Cardiac muscle cell (in vitro differentiated cells and primary cell): ENCODE results near the gene PRDX6. TPM values are rescaled to one million over a fixed set of nuclear protein-coding genes. Genes with fewer than 3 reads are reported as not detected.

Experiments used
- DNase-seq, 2 donors: peaks; one replicate each; pipeline versions ENCODE4 v3.0.0 to v3.0.0-alpha.2; 2010 to 2017; ENCODE audit warnings: low read depth in 1 of 2, low spot score in 1 of 2
- H3K27ac ChIP-seq: fragments of 200-600 bp; sonication (generic); 2 replicates; pipeline ENCODE4 v1.5.1; 2016
- H3K27me3 ChIP-seq: fragments of 200-600 bp; sonication (generic); 2 replicates; pipeline ENCODE4 v1.6.0; 2016; ENCODE audit warnings: control low read depth
- H3K36me3 ChIP-seq: fragments of 200-600 bp; sonication (generic); 2 replicates; pipeline ENCODE4 v1.5.1; 2016; ENCODE audit warnings: control low read depth
- H3K4me1 ChIP-seq: fragments of 200-600 bp; sonication (generic); 2 replicates; pipeline ENCODE4 v1.8.1; 2017; ENCODE audit warnings: low read depth, mild to moderate bottlenecking, mixed run types
- H3K4me3 ChIP-seq: fragments of 200-600 bp; sonication (generic); 2 replicates; pipeline ENCODE4 v1.5.1; 2016; ENCODE audit warnings: mild to moderate bottlenecking
- H3K9me3 ChIP-seq: fragments of 200-600 bp; sonication (generic); 2 replicates; pipeline ENCODE4 v1.5.1; 2017; ENCODE audit warnings: low read depth, mild to moderate bottlenecking, control low read depth
- CTCF ChIP-seq: IDR thresholded peaks from 2 replicates; pipeline ENCODE4 v1.5.1; 2012; ENCODE audit warnings: low read depth, mild to moderate bottlenecking, low read length
- polyA plus RNA-seq: library from polyadenylated mRNA; unstranded; fragments of >200 nt; fragmentation: Nextera tagmentation; extraction: Ambion mirVana; gene quantifications from 2 replicates; pipeline ENCODE4 v1.2.1, GENCODE V29; 2016
- total RNA-seq: library from RNA; depleted of rRNA; stranded (reverse); fragments of >200 nt; gene quantifications from 2 replicates; pipeline ENCODE4 v1.2.3, GENCODE V29; 2016

PRDX6 gene
- total and polyA plus RNA-seq, 2 experiments from 2014 or later: 383 to 433 TPM

GRCh38 chr1:173476665-173477285 is 360 bp upstream of the PRDX6 start:
- Histone ChIP-seq H3K27me3 (no peaks in the 10 kb centered on the region), H3K27ac (peak overlapping the region; percentile 96), H3K4me1 (peaks cover 43% of the 10 kb centered on the region), H3K36me3 (peaks cover 17% of the 10 kb centered on the region), H3K4me3 (peak overlapping the region; percentile 95), H3K9me3 (no peaks in the 10 kb centered on the region)
- DNase-seq: peak; percentile 88 to 95
- no peak for TF ChIP-seq CTCF

- H3K27ac ChIP-seq: peak overlapping the region; percentile 96
- H3K9me3 ChIP-seq: no peaks in the 10 kb centered on the region
- peak overlapping the region; percentile 95 for H3K4me3 ChIP-seq
- H3K4me1 ChIP-seq: peaks cover 39% of the 10 kb centered on the region
- H3K27me3 ChIP-seq: no peaks in the 10 kb centered on the region
- no peak for TF ChIP-seq CTCF
- peaks cover 31% of the 10 kb centered on the region for H3K36me3 ChIP-seq
- peak; percentile 59 to 92 for DNase-seq
Measured at GRCh38 chr1:173478094-173478674, 1.0 kb downstream of the PRDX6 start.

GRCh38 chr1:173479649-173480048 is 2.5 kb downstream of the PRDX6 start:
- Histone ChIP-seq H3K4me3 (no peak overlapping the region), H3K9me3 (no peaks in the 10 kb centered on the region), H3K27me3 (no peaks in the 10 kb centered on the region), H3K4me1 (peaks cover 24% of the 10 kb centered on the region), H3K36me3 (peaks cover 43% of the 10 kb centered on the region), H3K27ac (no peak overlapping the region)
- TF ChIP-seq CTCF: no peak
- DNase-seq: peak in 1 of 2 donors; percentile 50

GRCh38 chr1:173481195-173481772 is 4.1 kb downstream of the PRDX6 start:
- Histone ChIP-seq H3K4me1 (peaks cover 9% of the 10 kb centered on the region), H3K9me3 (no peaks in the 10 kb centered on the region), H3K27me3 (no peaks in the 10 kb centered on the region), H3K4me3 (no peak overlapping the region), H3K36me3 (peaks cover 60% of the 10 kb centered on the region), H3K27ac (no peak overlapping the region)
- no peak for TF ChIP-seq CTCF
- no peak for DNase-seq

- H3K9me3 ChIP-seq: no peaks in the 10 kb centered on the region
- peaks cover 9% of the 10 kb centered on the region for H3K4me1 ChIP-seq
- no peaks in the 10 kb centered on the region for H3K27me3 ChIP-seq
- peaks cover 74% of the 10 kb centered on the region for H3K36me3 ChIP-seq
- H3K27ac ChIP-seq: no peak overlapping the region
- no peak for DNase-seq
- H3K4me3 ChIP-seq: no peak overlapping the region
- no peak for TF ChIP-seq CTCF
Measured at GRCh38 chr1:173482683-173483082, 5.5 kb downstream of the PRDX6 start.
